HG03097 (cell line): ENCODE data around the gene GPRC6A.
A peak's percentile ranks its signal among the peaks of the same experiment; 100 is the strongest.
"Not testable (repeated sequence)": the region's sequence is repeated elsewhere in the genome, so short reads cannot be mapped to it uniquely, and the experiment has no call there.

Experiments used
- ATAC-seq: cut with Tn5 transposase; IDR thresholded peaks from one replicate; pipeline ENCODE4 v1.9.1; 2021; ENCODE audit not compliant: unreplicated experiment, low FRiP score

The GPRC6A gene, protein sequence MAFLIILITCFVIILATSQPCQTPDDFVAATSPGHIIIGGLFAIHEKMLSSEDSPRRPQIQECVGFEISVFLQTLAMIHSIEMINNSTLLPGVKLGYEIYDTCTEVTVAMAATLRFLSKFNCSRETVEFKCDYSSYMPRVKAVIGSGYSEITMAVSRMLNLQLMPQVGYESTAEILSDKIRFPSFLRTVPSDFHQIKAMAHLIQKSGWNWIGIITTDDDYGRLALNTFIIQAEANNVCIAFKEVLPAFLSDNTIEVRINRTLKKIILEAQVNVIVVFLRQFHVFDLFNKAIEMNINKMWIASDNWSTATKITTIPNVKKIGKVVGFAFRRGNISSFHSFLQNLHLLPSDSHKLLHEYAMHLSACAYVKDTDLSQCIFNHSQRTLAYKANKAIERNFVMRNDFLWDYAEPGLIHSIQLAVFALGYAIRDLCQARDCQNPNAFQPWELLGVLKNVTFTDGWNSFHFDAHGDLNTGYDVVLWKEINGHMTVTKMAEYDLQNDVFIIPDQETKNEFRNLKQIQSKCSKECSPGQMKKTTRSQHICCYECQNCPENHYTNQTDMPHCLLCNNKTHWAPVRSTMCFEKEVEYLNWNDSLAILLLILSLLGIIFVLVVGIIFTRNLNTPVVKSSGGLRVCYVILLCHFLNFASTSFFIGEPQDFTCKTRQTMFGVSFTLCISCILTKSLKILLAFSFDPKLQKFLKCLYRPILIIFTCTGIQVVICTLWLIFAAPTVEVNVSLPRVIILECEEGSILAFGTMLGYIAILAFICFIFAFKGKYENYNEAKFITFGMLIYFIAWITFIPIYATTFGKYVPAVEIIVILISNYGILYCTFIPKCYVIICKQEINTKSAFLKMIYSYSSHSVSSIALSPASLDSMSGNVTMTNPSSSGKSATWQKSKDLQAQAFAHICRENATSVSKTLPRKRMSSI

GRCh38 chr6:116828983-116829382, at the start of gene GPRC6A:
Gene GPRC6A (minus strand): TSS chr6:116829083. CDS start chr6:116829013, 70 bp downstream.
- no peak for ATAC-seq

DNA sequence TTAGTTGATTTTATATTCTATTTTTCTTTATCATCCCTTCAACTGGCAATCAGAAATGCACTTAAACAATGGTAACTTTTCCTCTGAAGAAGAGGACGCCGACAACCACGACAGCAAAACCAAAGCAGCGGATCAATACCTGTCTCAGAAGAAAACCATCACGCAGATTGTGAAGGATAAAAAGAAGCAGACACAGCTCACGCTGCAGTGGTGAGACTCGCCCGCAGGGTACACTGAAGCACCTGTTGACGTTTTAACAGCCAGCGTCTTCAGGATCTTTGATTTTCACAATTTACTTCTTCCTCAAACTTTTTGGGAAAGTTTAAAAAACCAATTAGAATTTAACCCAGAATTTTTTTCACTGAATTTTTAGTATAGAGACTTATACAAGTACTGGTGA, 48.9 kb upstream of the GPRC6A start:
- no peak for ATAC-seq

GRCh38 chr6:116876635-116877611, 48.0 kb upstream of the GPRC6A start, which contains the start of gene RFX6:
Gene RFX6 (plus strand): TSS chr6:116877242. CDS start chr6:116877276, 34 bp downstream.
- ATAC-seq: no peak

DNA sequence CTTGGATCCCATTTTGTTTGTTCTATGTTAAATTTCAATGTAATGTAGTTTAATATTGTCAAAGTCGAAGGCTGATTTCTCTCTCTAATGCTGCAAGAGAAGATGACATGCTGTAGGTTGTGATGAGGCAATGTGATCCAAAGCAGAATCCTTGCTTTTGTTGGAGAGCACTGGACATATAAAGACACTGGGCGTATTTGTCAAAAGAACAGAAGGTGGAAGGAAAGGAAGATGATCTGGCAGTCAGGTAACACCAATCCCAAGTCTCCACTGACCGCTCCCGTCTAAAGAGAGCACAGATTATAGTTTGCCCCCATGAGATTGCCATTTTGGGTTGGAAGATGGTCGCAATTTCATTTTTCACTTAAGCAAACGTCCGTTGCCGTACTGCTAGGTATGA, 47.2 kb upstream of the GPRC6A start:
- ATAC-seq: no peak

DNA sequence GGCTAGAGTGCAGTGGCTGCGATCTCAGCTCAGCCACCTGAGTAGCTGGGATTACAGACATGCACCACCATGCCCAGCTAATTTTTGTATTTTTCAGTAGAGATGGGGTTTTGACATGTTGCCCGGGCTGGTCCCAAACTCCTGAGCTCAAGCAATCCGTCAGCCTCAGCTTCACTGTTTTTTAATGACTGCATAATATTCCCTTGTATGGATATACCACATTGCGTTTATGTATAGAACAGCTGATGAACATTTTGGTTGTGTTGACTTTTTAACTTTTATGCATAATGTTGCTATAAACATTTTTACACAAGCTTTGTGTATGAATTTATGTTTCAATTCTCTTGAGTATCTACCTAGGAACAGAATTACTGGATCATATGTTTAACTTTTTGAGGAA, 43.9 kb upstream of the GPRC6A start:
- no peak for ATAC-seq

DNA sequence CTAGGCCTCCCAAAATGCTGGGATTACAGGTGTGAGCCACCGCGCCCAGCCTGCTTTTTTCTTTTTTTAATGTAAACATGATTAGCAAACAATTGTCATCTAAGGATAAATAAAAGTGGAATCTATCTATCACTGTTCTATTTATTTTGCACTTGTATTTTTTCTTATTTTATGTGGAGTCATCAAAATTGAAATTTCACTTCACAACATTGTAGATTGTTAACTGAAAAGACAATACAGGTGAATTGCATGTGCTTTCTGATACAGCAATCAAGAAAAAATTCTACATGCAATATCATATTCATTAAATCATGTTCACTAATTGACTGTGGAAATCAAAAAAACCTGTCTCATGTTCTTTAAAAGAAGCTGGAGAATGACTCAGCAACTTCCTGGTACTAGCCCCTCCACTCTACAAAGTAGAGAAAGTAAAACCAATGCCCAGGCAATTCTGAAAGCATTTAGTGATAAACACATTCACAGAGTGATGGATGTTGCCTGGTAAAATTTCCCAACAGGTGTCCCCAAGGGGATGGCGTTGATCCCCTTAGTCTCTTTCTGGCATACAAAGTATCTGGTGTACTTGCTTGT, 37.5 kb upstream of the GPRC6A start:
- ATAC-seq: peak; percentile 65

GRCh38 chr6:116859264-116859663, 30.4 kb upstream of the GPRC6A start:
- no peak for ATAC-seq

- no peak for ATAC-seq
These were observed 29.2 kb upstream of the GPRC6A start for GRCh38 chr6:116858060-116858459.

- ATAC-seq: no peak
These were observed 18.3 kb upstream of the GPRC6A start for GRCh38 chr6:116847227-116847626.

DNA sequence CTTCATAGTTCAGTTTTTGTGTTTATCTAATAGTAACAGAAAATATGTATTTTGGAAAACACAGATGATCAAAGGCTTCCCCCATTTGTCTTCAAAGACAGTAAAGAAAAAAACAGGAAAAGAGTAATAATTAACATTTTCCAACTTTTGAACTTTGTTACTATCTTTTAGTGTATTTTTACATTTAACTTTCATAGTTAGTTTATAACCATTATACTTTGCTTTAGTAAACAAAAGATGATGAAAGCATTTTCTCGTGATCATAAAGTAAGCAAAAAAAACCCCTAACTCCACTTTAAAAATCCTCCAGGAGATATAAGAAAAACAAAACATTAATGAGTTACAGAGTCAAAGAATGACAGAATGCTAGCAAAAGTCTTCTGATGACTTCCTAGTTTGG, 13.6 kb upstream of the GPRC6A start:
- ATAC-seq: no peak

- ATAC-seq: no peak
These were observed 11.2 kb upstream of the GPRC6A start for GRCh38 chr6:116840091-116840490.

- ATAC-seq: no peak
These were observed 7.9 kb upstream of the GPRC6A start for GRCh38 chr6:116836606-116837342.

DNA sequence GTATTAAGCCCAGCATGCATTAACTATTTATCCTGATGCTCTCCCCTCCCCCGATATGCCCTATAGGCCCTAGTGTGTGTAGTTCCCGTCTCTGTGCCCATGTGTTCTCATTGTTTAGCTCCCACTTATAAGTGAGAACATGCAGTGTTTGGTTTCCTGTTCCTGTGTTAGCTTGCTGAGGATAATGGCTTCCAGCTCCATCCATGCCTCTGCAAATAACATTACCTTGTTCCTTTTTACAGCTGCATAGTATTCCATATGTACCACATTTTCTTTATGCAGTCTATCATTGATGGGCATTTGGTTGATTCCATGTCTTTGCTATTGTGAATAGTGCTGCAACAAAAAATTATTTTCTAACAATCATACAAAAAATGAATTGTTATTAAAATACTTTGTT, 5.6 kb upstream of the GPRC6A start:
- ATAC-seq: not testable (repeated sequence)

GRCh38 chr6:116827561-116828240, 1.2 kb downstream of the GPRC6A start:
- ATAC-seq: no peak

DNA sequence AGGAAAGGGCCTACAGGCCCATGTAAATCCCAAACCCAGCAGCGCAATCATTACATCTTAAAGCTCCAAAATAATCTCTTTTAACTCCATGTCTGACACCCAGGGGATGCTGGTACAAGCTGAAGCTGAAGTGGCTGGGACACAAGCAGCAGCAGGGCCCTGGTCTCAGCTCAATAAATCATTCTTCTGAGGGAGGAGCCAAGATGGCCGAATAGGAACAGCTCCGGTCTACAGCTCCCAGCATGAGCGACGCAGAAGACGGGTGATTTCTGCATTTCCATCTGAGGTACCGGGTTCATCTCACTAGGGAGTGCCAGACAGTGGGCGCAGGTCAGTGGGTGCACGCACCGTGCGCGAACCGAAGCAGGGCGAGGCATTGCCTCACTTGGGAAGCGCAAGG, 12.5 kb downstream of the GPRC6A start:
- ATAC-seq: not testable (repeated sequence)

DNA sequence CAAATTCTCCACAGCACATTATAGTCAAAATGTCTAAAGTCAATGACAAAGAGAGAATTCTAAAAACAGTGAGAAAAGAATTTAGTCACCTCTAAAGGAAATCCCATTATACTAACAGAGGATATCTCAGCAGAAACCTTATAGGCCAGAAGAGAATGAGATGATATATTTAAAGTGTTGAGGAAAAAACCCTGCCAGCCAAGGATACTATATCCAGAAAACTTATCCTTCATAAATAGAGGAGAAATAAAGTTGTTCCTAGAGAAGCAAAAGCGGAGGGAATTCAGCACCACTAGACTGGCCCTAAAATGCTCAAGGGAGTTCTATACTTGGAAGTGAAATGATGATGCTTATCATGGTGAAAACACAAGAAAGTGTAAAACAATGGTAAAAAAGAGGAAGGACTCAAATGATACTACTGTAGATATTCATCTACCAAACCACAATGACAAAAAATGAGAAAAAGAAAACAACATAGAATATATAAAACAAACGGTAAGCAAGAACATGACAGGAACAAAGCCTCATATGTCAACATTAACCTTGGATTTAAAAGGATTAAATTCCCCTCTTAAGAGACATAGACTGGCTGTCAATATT, 16.7 kb downstream of the GPRC6A start:
- no peak for ATAC-seq

- ATAC-seq: no peak
These were observed 26.9 kb downstream of the GPRC6A start for GRCh38 chr6:116801971-116802370.

- no peak for ATAC-seq
These were observed 28.9 kb downstream of the GPRC6A start for GRCh38 chr6:116799945-116800344.
